SK-N-SH treated with all-trans-retinoic acid at 6 μM for 48 hours (cell line): Measurements from ENCODE around the gene MAGEC2.

Experiments used
- ARNTL ChIP-seq: fragments of 450-650 bp; formaldehyde crosslinking; IDR thresholded peaks from 2 replicates; pipeline ENCODE4 v1.5.0; 2020; ENCODE audit warnings: low read depth, mild to moderate bottlenecking, moderate library complexity, borderline replicate concordance
- CSDC2 ChIP-seq: fragments of 250-450 bp; sonication (Bioruptor Pico); IDR thresholded peaks from 2 replicates; pipeline ENCODE4 v1.5.0; 2020; ENCODE audit warnings: mild to moderate bottlenecking, moderate library complexity
- CSRNP3 ChIP-seq: fragments of 250-450 bp; sonication (Bioruptor Pico); IDR thresholded peaks from 2 replicates; pipeline ENCODE4 v1.5.1; 2021; ENCODE audit warnings: mild to moderate bottlenecking, moderate library complexity
- ESRRG ChIP-seq: fragments of 250-450 bp; sonication (Bioruptor Pico); IDR thresholded peaks from 2 replicates; pipeline ENCODE4 v1.6.1; 2021; ENCODE audit warnings: mild to moderate bottlenecking
- GLIS3 ChIP-seq: fragments of 250-450 bp; sonication (Bioruptor Pico); IDR thresholded peaks from 2 replicates; pipeline ENCODE4 v1.5.0; 2020; ENCODE audit warnings: mild to moderate bottlenecking, moderate library complexity
- ISL1 ChIP-seq: fragments of 250-450 bp; sonication (Bioruptor Pico); IDR thresholded peaks from 2 replicates; pipeline ENCODE4 v2.1.2; 2022; ENCODE audit warnings: mild to moderate bottlenecking, moderate library complexity
- PATZ1 ChIP-seq: fragments of 250-450 bp; sonication (Bioruptor Pico); IDR thresholded peaks from 2 replicates; pipeline ENCODE4 v1.8.0; 2020; ENCODE audit warnings: mild to moderate bottlenecking, moderate library complexity, borderline replicate concordance
- RARB ChIP-seq: fragments of 250-450 bp; sonication (Bioruptor Pico); IDR thresholded peaks from 2 replicates; pipeline ENCODE4 v1.8.0; 2021; ENCODE audit warnings: mild to moderate bottlenecking, moderate library complexity
- TOX ChIP-seq: fragments of 250-450 bp; sonication (Bioruptor Pico); IDR thresholded peaks from 2 replicates; pipeline ENCODE4 v1.8.0; 2021; ENCODE audit warnings: mild to moderate bottlenecking, moderate library complexity, borderline replicate concordance
- TSHZ2 ChIP-seq: fragments of 250-450 bp; sonication (Bioruptor Pico); IDR thresholded peaks from 2 replicates; pipeline ENCODE4 v1.5.0; 2020; ENCODE audit warnings: mild to moderate bottlenecking, moderate library complexity
- ZFP3 ChIP-seq: fragments of 250-450 bp; sonication (Bioruptor Pico); IDR thresholded peaks from 2 replicates; pipeline ENCODE4 v1.5.0; 2020; ENCODE audit warnings: mild to moderate bottlenecking, moderate library complexity
- ZNF565 ChIP-seq: fragments of 450-650 bp; formaldehyde crosslinking; conservative IDR thresholded peaks from 2 replicates; pipeline ENCODE4 v1.5.0; 2020; ENCODE audit warnings: low read depth, mild to moderate bottlenecking, moderate library complexity

- TF ChIP-seq CSRNP3 (CRISPR knock-in tag) (no peak), ZFP3 (CRISPR knock-in tag) (no peak), ARNTL (CRISPR knock-in tag) (no peak), TOX (CRISPR knock-in tag) (no peak), PATZ1 (CRISPR knock-in tag) (no peak), ISL1 (CRISPR knock-in tag) (no peak), ESRRG (CRISPR knock-in tag) (no peak), CSDC2 (CRISPR knock-in tag) (no peak), ZNF565 (CRISPR knock-in tag) (no peak), TSHZ2 (CRISPR knock-in tag) (no peak), RARB (no peak), GLIS3 (CRISPR knock-in tag) (no peak)
These were observed 33.4 kb upstream of the MAGEC2 start for GRCh38 chrX:142238536-142238935.
